Testis (tissue), 3 donors: ENCODE results near the gene ZNF862. TPM values are rescaled to one million over a fixed set of nuclear protein-coding genes. Genes with fewer than 3 reads are reported as not detected.

Experiments
- DNase-seq: peaks from one replicate; pipeline ENCODE4 v3.0.0-alpha.2; 2019
- H3K27ac ChIP-seq, 2 donors: fragments of 200-600 bp; sonication (generic); one replicate each; pipeline ENCODE4 v1.5.1; 2019
- H3K27me3 ChIP-seq: fragments of 200-600 bp; sonication (generic); one replicate; pipeline ENCODE4 v1.5.1; 2019
- H3K36me3 ChIP-seq: fragments of 200-600 bp; sonication (generic); one replicate; pipeline ENCODE4 v1.5.1; 2017; ENCODE audit warnings: low read depth; ENCODE audit errors: missing control alignments
- H3K4me1 ChIP-seq: fragments of 200-600 bp; sonication (generic); one replicate; pipeline ENCODE4 v1.5.1; 2019
- H3K4me3 ChIP-seq, 2 donors: fragments of 200-600 bp; sonication (generic); one replicate each; pipeline ENCODE4 v1.5.1; 2017 to 2019
- H3K9me3 ChIP-seq: fragments of 200-600 bp; sonication (generic); one replicate; pipeline ENCODE4 v1.5.1; 2017
- POLR2A ChIP-seq: fragments of 450-650 bp; IDR thresholded peaks from one replicate; pipeline ENCODE4 v1.6.1; 2017; ENCODE audit warnings: antibody characterized with exemption, mild to moderate bottlenecking, moderate library complexity
- WGBS, 2 donors: methylation state at CpG; one replicate each; pipeline ENCODE4 v1.1.5; 2018; 5-methylcytosine and 5-hydroxymethylcytosine counted together
- intact Hi-C: fragments of 100-400 bp; cut with DNase I; formaldehyde crosslinking; loops from one replicate; pipeline ENCODE4 v1.15.1; 2023; ENCODE audit warnings: low total_unique reads
- polyA plus RNA-seq: library from polyadenylated mRNA; stranded (reverse); fragments of 350-450 nt; fragmentation: Illumina TruSeq; extraction: RNeasy Lipid Tissue Mini Kit (QIAGEN cat#74804); gene quantifications from one replicate; pipeline ENCODE4 v1.2.3, GENCODE V29; 2014; ENCODE audit warnings: low read depth, low replicate concordance; ENCODE audit not compliant: insufficient read depth
- total RNA-seq, 2 donors: library from RNA; depleted of rRNA; stranded (reverse); fragments of >200 nt; gene quantifications; one replicate each; pipeline ENCODE4 v1.2.3, GENCODE V29; 2016
- TF ChIP-seq, protein P1 (sequence below), 3 experiments: fragments of 450-650 bp in 2 of 3; fragments of 200-600 bp in 1 of 3; sonication (generic) in 1 of 3; IDR thresholded peaks; one replicate each; pipeline ENCODE4 v1.5.1; 2016 to 2019; ENCODE audit warnings: antibody characterized with exemption in 3 of 3, mild to moderate bottlenecking in 2 of 3, moderate library complexity in 1 of 3

ZNF862 gene
- total and polyA plus RNA-seq, 3 donors from 2014 or later, result 12.8 to 24.5 (median 21.6) TPM

DNA sequence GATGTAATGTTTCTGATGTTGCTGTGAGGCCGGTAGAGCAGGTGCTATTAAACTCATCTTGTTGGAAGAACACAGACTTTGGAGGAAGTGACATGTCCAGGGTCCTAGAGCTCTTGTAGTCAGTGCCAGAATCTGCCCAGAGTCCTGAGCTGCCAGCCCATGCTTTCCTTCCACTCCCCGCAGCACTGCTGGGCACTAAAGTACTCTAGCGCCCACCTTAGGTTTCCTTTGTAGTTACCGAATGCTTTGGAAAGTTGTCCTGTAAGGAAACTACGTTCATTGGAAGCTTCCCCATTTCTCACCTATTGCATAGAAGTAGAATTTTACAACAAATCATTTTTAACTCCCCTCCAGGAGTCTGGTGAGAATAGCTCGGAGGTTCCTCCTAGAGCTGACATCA is 11.0 kb downstream of the ZNF862 start:
- no peak for DNase-seq
- H3K4me3 ChIP-seq, result no peak overlapping the region
- TF ChIP-seq POLR2A, result no peak
- TF ChIP-seq, protein P1, sequence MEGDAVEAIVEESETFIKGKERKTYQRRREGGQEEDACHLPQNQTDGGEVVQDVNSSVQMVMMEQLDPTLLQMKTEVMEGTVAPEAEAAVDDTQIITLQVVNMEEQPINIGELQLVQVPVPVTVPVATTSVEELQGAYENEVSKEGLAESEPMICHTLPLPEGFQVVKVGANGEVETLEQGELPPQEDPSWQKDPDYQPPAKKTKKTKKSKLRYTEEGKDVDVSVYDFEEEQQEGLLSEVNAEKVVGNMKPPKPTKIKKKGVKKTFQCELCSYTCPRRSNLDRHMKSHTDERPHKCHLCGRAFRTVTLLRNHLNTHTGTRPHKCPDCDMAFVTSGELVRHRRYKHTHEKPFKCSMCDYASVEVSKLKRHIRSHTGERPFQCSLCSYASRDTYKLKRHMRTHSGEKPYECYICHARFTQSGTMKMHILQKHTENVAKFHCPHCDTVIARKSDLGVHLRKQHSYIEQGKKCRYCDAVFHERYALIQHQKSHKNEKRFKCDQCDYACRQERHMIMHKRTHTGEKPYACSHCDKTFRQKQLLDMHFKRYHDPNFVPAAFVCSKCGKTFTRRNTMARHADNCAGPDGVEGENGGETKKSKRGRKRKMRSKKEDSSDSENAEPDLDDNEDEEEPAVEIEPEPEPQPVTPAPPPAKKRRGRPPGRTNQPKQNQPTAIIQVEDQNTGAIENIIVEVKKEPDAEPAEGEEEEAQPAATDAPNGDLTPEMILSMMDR (IDR thresholded peaks at IDR 0.05), result no peak
- no peaks in the 10 kb centered on the region for H3K9me3 ChIP-seq
- intact Hi-C loops, result no loop called here
- H3K27me3 ChIP-seq, result no peaks in the 10 kb centered on the region
- H3K36me3 ChIP-seq, result no peaks in the 10 kb centered on the region
- 89 to 95% methylated on average over 6 of the region's 6 CpGs for WGBS, 2 donors
- no peaks in the 10 kb centered on the region for H3K4me1 ChIP-seq
- H3K27ac ChIP-seq, result no peak overlapping the region

DNA sequence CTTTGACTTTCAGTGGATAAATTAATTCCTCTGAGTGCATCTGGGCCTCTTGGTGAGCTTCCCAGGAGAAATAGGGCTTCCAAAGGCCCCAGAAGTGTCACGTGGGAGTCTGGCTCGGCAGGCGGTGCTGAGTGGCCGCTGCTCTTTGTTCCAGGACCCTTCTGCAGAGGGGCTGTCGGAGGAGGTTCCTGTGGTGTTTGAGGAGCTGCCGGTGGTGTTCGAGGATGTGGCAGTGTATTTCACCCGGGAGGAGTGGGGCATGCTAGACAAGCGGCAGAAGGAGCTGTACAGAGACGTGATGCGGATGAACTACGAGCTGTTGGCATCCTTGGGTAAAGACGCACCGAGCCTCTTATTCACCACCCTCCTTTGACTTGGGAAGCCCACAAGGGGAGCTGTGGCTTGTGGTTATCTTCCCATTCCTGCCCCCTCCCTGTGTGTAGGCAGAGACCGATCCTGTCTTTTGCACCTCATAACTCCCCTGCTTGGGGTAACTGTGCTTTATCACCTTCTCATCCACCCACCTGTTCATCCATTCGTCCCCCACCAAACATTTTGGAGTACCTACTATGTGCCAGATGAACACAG is 11.9 kb downstream of the ZNF862 start:
- Histone ChIP-seq H3K36me3 (no peaks in the 10 kb centered on the region), H3K27ac (no peak overlapping the region), H3K9me3 (no peaks in the 10 kb centered on the region), H3K4me1 (no peaks in the 10 kb centered on the region), H3K4me3 (no peak overlapping the region), H3K27me3 (no peaks in the 10 kb centered on the region)
- intact Hi-C loops, result no loop called here
- 86 to 88% methylated on average over 16 of the region's 16 CpGs for WGBS, 2 donors
- no peak for TF ChIP-seq POLR2A
- TF ChIP-seq, protein P1 (IDR thresholded peaks at IDR 0.05), result no peak
- no peak for DNase-seq

DNA sequence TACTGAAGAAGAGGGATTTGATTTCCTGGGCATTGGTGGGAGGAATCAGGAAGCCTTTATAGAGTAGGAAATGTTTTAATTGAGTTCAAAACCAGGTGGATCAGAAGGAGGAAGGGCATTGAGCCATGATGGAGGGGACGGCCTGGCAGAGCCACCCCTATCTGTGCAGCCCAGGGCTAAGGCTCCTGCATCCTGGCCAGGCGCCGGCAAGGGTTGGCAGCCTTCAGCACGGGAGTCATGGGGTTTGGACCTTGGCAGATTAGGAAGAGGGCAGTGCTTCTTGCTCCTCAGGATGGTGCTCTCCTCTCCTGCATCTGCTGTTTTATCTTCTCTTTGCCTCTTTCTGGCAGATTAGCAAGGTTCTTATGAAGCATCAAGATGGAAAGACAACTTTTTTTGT is 12.5 kb downstream of the ZNF862 start:
- intact Hi-C loops, result no loop called here

DNA sequence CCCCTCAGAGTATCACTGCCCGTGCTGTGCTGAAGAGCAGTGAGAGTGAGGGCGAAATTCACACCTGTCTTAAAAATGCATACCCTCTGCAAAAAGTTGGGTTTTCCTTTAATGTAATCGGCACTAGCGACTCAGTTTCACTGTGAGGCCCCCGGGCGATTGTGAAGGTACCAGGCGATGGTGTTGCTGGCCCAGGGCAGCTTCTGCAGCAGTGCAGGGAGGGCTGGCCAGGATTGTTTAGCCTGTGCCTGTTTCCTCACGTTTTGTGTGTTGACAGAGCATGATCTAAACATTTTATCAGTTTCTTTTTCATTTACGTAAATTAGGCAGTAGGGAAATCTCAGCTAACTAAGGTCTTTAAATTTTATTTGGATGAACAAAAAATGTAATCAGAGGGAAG is 13.3 kb downstream of the ZNF862 start:
- DNase-seq, result no peak
- no peaks in the 10 kb centered on the region for H3K27me3 ChIP-seq
- TF ChIP-seq, protein P1 (IDR thresholded peaks at IDR 0.05), result no peak
- TF ChIP-seq POLR2A, result no peak
- no peaks in the 10 kb centered on the region for H3K36me3 ChIP-seq
- no peak overlapping the region for H3K4me3 ChIP-seq
- H3K9me3 ChIP-seq, result no peaks in the 10 kb centered on the region
- WGBS, 2 donors, result 92 to 93% methylated on average over 9 of the region's 9 CpGs
- H3K4me1 ChIP-seq, result no peaks in the 10 kb centered on the region
- H3K27ac ChIP-seq, result no peak overlapping the region
- intact Hi-C loops, result no loop called here

More for the DNA sequence above, 12.5 kb downstream of the ZNF862 start:
- Histone ChIP-seq H3K27me3 (no peaks in the 10 kb centered on the region), H3K36me3 (no peaks in the 10 kb centered on the region), H3K27ac (no peak overlapping the region), H3K9me3 (no peaks in the 10 kb centered on the region), H3K4me3 (no peak overlapping the region), H3K4me1 (no peaks in the 10 kb centered on the region)
- 71 to 77% methylated on average over 4 of the region's 4 CpGs for WGBS, 2 donors
- TF ChIP-seq POLR2A, result no peak
- TF ChIP-seq, protein P1 (IDR thresholded peaks at IDR 0.05), result no peak
- DNase-seq, result no peak

DNA sequence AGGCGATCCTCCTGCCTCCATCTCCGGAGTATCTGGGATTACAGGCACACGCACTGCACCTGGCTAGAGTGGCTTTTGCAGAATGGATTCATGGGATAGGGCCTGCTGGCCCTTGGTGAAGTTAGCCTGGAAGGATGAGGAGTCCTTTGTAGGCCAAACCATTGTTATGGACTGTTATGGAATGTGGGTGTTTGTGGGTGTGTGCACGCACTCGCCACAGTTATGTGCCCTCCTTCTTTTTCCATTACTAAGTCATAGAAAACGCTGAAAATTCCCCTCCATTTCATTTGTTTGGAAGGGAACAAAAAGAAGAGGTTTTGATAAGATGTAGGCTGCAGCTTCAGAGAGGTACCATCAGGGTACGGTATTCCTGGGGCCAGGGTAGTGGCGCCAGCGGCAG is 15.0 kb downstream of the ZNF862 start:
- WGBS, 2 donors, result 99% methylated on average over 9 of the region's 9 CpGs
- Histone ChIP-seq H3K27ac (no peak overlapping the region), H3K36me3 (no peaks in the 10 kb centered on the region), H3K9me3 (no peaks in the 10 kb centered on the region), H3K4me1 (no peaks in the 10 kb centered on the region), H3K4me3 (no peak overlapping the region), H3K27me3 (no peaks in the 10 kb centered on the region)
- no peak for DNase-seq
- TF ChIP-seq, protein P1 (IDR thresholded peaks at IDR 0.05), result no peak
- TF ChIP-seq POLR2A, result no peak
- intact Hi-C loops, result no loop called here
